ENCODE measurements around the gene DYNLL1. TPM values are rescaled to one million over a fixed set of nuclear protein-coding genes. Genes with fewer than 3 reads are reported as not detected.
"Not testable (repeated sequence)": the region's sequence is repeated elsewhere in the genome, so short reads cannot be mapped to it uniquely, and the experiment has no call there.

The DYNLL1 gene
- total and polyA plus RNA-seq, 2 experiments from 2014 or later: 340 to 782 TPM

- H4K20me1 ChIP-seq (ENCODE audit: insufficient read depth): no peaks in the 10 kb centered on the region
- no peak for DNase-seq
- H3K4me3 ChIP-seq: no peak overlapping the region
- TF ChIP-seq EZH2phosphoT487 (IDR thresholded peaks at IDR 0.05; ENCODE audit: insufficient read depth, low read depth) (no peak), EZH2 (IDR thresholded peaks at IDR 0.05; ENCODE audit: insufficient read depth, poor library complexity, severe bottlenecking) (no peak)
- H3K36me3 ChIP-seq (ENCODE audit: low read depth): no peaks in the 10 kb centered on the region; the same call in 1 of the 2 replicates
- no peaks in the 10 kb centered on the region; the same call in 1 of the 2 replicates for H3K4me1 ChIP-seq (ENCODE audit: insufficient read depth)
- H3K9me3 ChIP-seq (ENCODE audit: low read depth): no peaks in the 10 kb centered on the region
- H3K27ac ChIP-seq: no peak overlapping the region
- H3K9me2 ChIP-seq (ENCODE audit: insufficient read depth): no peaks in the 10 kb centered on the region
- H3K79me2 ChIP-seq (ENCODE audit: insufficient read depth): 0 out of 2 replicates have a peak, but pooled peaks cover 6% of the 10 kb centered on the region
- WGBS, 2 experiments (ENCODE audit: low coverage in 1 of 2, low lambda C conversion rate in 2 of 2, missing lambda C conversion rate in 2 of 2): 96 to 98% methylated on average over 9 of the region's 9 CpGs
- H2AFZ ChIP-seq: no peak overlapping the region
- in situ Hi-C loops (cut with MboI): no loop called here
- H3K9ac ChIP-seq: no peak overlapping the region
- H3K27me3 ChIP-seq (replicated peaks; ENCODE audit: insufficient read depth): no peaks in the 10 kb centered on the region
- 0 out of 2 replicates have a peak, but pooled peaks cover 6% of the 10 kb centered on the region for H3F3A ChIP-seq (ENCODE audit: insufficient read depth)
- no peak overlapping the region for H3K4me2 ChIP-seq (ENCODE audit: unreplicated experiment)
Observed at GRCh38 chr12:120522568-120522967, 26.7 kb downstream of the DYNLL1 start.

- TF ChIP-seq EZH2phosphoT487 (IDR thresholded peaks at IDR 0.05; ENCODE audit: insufficient read depth, low read depth) (no peak), EZH2 (IDR thresholded peaks at IDR 0.05; ENCODE audit: insufficient read depth, poor library complexity, severe bottlenecking) (no peak)
- peak within 1 kb of the TSS; percentile 90 for H3K4me2 ChIP-seq (ENCODE audit: unreplicated experiment)
- WGBS, 2 experiments (ENCODE audit: low coverage in 1 of 2, low lambda C conversion rate in 2 of 2, missing lambda C conversion rate in 2 of 2): 1 to 2% methylated on average over 38 of the region's 38 CpGs
- 0 out of 2 replicates have a peak, but pooled peaks cover 11% of the 10 kb centered on the region for H3F3A ChIP-seq (ENCODE audit: insufficient read depth)
- in situ Hi-C loops (cut with MboI): no loop called here
- H3K9ac ChIP-seq: peak within 1 kb of the TSS; percentile 88
- no peaks in the 10 kb centered on the region for H3K9me2 ChIP-seq (ENCODE audit: insufficient read depth)
- H3K4me3 ChIP-seq: peak within 1 kb of the TSS; percentile 89
- DNase-seq: peak; percentile 96
- H4K20me1 ChIP-seq (ENCODE audit: insufficient read depth): no peaks in the 10 kb centered on the region
- H3K4me1 ChIP-seq (ENCODE audit: insufficient read depth): no peaks in the 10 kb centered on the region; the same call in 1 of the 2 replicates
- peak within 1 kb of the TSS; percentile 73 for H3K27ac ChIP-seq
- no peaks in the 10 kb centered on the region for H3K27me3 ChIP-seq (replicated peaks; ENCODE audit: insufficient read depth)
- peak within 1 kb of the TSS; percentile 99 for H2AFZ ChIP-seq
- no peaks in the 10 kb centered on the region for H3K9me3 ChIP-seq (ENCODE audit: low read depth)
- no peaks in the 10 kb centered on the region for H3K36me3 ChIP-seq (ENCODE audit: low read depth)
- H3K79me2 ChIP-seq (ENCODE audit: insufficient read depth): peaks cover 17% of the 10 kb centered on the region
Observed at GRCh38 chr12:120528861-120529525, 33.1 kb downstream of the DYNLL1 start, which contains the start of gene COQ5. Gene COQ5 (minus strand): TSS chr12:120529158. CDS start chr12:120529141, 17 bp downstream.

- in situ Hi-C loops (cut with MboI): no loop called here
- Histone ChIP-seq H3K9me2 (ENCODE audit: insufficient read depth) (no peaks in the 10 kb centered on the region), H3K4me3 (peak overlapping the region; percentile 89), H2AFZ (peak overlapping the region; percentile 99), H3K36me3 (ENCODE audit: low read depth) (no peaks in the 10 kb centered on the region), H3K4me2 (ENCODE audit: unreplicated experiment) (peak overlapping the region; percentile 90), H3K27me3 (replicated peaks; ENCODE audit: insufficient read depth) (no peaks in the 10 kb centered on the region), H3K9me3 (ENCODE audit: low read depth) (no peaks in the 10 kb centered on the region), H3K9ac (peak overlapping the region; percentile 88), H3K4me1 (ENCODE audit: insufficient read depth) (no peaks in the 10 kb centered on the region; the same call in 1 of the 2 replicates), H4K20me1 (ENCODE audit: insufficient read depth) (no peaks in the 10 kb centered on the region), H3F3A (ENCODE audit: insufficient read depth) (0 out of 2 replicates have a peak, but pooled peaks cover 11% of the 10 kb centered on the region), H3K27ac (peak overlapping the region; percentile 73), H3K79me2 (ENCODE audit: insufficient read depth) (peaks cover 24% of the 10 kb centered on the region)
- TF ChIP-seq EZH2phosphoT487 (IDR thresholded peaks at IDR 0.05; ENCODE audit: insufficient read depth, low read depth) (no peak), EZH2 (IDR thresholded peaks at IDR 0.05; ENCODE audit: insufficient read depth, poor library complexity, severe bottlenecking) (no peak)
- DNase-seq: peak; percentile 72
- WGBS, 2 experiments (ENCODE audit: low coverage in 1 of 2, low lambda C conversion rate in 2 of 2, missing lambda C conversion rate in 2 of 2): 26 to 31% methylated on average over 19 of the region's 19 CpGs
Observed at GRCh38 chr12:120529641-120530417, 33.9 kb downstream of the DYNLL1 start.

DNA sequence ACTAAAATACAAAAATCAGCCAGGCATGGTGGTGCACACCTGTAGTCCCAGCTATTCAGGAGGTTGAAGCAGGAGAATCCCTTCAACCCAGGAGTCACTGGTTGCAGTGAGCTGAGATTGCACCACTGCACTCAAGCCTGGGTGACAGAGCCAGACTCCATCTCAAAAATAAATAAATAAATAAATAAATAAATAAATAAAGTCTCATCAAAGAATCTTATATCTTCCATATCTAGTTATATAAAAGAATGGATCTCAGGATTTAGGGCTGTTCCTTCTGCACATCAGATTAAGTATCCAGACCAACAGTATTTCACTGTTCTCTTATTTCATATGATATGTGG lies 34.5 kb downstream of the DYNLL1 start:
- Histone ChIP-seq H3K4me2 (ENCODE audit: unreplicated experiment) (peak overlapping the region; percentile 90), H3K79me2 (ENCODE audit: insufficient read depth) (peaks cover 30% of the 10 kb centered on the region), H3F3A (ENCODE audit: insufficient read depth) (0 out of 2 replicates have a peak, but pooled peaks cover 11% of the 10 kb centered on the region), H3K27ac (peak overlapping the region; percentile 73), H3K4me3 (peak overlapping the region; percentile 89), H3K9ac (peak overlapping the region; percentile 88), H2AFZ (peak overlapping the region; percentile 99)
- H3K36me3 ChIP-seq (ENCODE audit: low read depth); H3K9me2 ChIP-seq (ENCODE audit: insufficient read depth); DNase-seq; in situ Hi-C loops (cut with MboI); H3K4me1 ChIP-seq (ENCODE audit: insufficient read depth); H3K9me3 ChIP-seq (ENCODE audit: low read depth); H3K27me3 ChIP-seq (replicated peaks; ENCODE audit: insufficient read depth); H4K20me1 ChIP-seq (ENCODE audit: insufficient read depth): not testable (repeated sequence)

Measured in GM23248 (cell line).